GM12873 (cell line): Measurements from ENCODE around the gene UBE3A.

Experiments
- CTCF ChIP-seq: IDR thresholded peaks from 2 replicates; pipeline ENCODE4 v1.5.1; 2012; ENCODE audit warnings: low read depth, mild to moderate bottlenecking, moderate library complexity, low read length, control low read depth; ENCODE audit not compliant: insufficient read depth; ENCODE audit errors: missing control alignments

The UBE3A gene

GRCh38 chr15:25470230-25470629, 31.4 kb upstream of the UBE3A start:
- no peak for TF ChIP-seq CTCF

- TF ChIP-seq CTCF: no peak
These were observed 30.6 kb upstream of the UBE3A start for GRCh38 chr15:25469377-25469776.

GRCh38 chr15:25468611-25469010, 29.8 kb upstream of the UBE3A start:
- no peak for TF ChIP-seq CTCF

- TF ChIP-seq CTCF: no peak
These were observed 27.0 kb upstream of the UBE3A start for GRCh38 chr15:25465835-25466234.

GRCh38 chr15:25464784-25465183, 26.0 kb upstream of the UBE3A start:
- no peak for TF ChIP-seq CTCF

GRCh38 chr15:25464383-25464782, 25.6 kb upstream of the UBE3A start:
- TF ChIP-seq CTCF: no peak

- TF ChIP-seq CTCF: no peak
These were observed 17.4 kb upstream of the UBE3A start for GRCh38 chr15:25456196-25456595.
